K562 (cell line): ENCODE results near the gene MYO15A. TPM values are rescaled to one million over a fixed set of nuclear protein-coding genes. Genes with fewer than 3 reads are reported as not detected.

Source experiments
- CREB1 ChIP-seq, 2 experiments: sonication (generic) in 1 of 2; formaldehyde crosslinking in 1 of 2; IDR thresholded peaks; 2 replicates each; pipeline versions ENCODE4 v1.6.1 to v1.8.0; 2012 to 2022; ENCODE audit warnings: inconsistent platforms in 1 of 2, mild to moderate bottlenecking in 1 of 2, missing genetic modification reagents in 1 of 2, moderate library complexity in 1 of 2
- DACH1 ChIP-seq: fragments of 450-650 bp; IDR thresholded peaks from 2 replicates; pipeline ENCODE4 v1.6.1; 2018; ENCODE audit not compliant: partially characterized antibody
- GABPA ChIP-seq: fragments of 200-800 bp; sonication (Bioruptor generic); conservative IDR thresholded peaks from 2 replicates; pipeline ENCODE4 v1.6.1; 2016; ENCODE audit warnings: low read depth, missing genetic modification characterization, missing compliant biosample characterization
- GTF3C2 ChIP-seq: IDR thresholded peaks from 3 replicates; pipeline ENCODE4 v1.6.1; 2011; ENCODE audit warnings: borderline replicate concordance, mild to moderate bottlenecking, moderate library complexity; ENCODE audit not compliant: insufficient read length; ENCODE audit errors: extremely low read depth
- HNRNPUL1 ChIP-seq: fragments of 200-400 bp; formaldehyde crosslinking; IDR thresholded peaks from 2 replicates; pipeline ENCODE4 v1.6.1; 2017; ENCODE audit warnings: low read length
- MXD1 ChIP-seq: fragments of 250-450 bp; sonication (Bioruptor Pico); IDR thresholded peaks from 2 replicates; pipeline ENCODE4 v1.8.0; 2021; ENCODE audit warnings: borderline replicate concordance, mild to moderate bottlenecking, moderate library complexity; ENCODE audit not compliant: poor library complexity, severe bottlenecking
- NFIC ChIP-seq: fragments of 450-650 bp; IDR thresholded peaks from 2 replicates; pipeline ENCODE4 v1.6.1; 2017; ENCODE audit warnings: mild to moderate bottlenecking, inconsistent platforms
- RBM22 ChIP-seq: fragments of 200-400 bp; formaldehyde crosslinking; IDR thresholded peaks from 2 replicates; pipeline ENCODE4 v1.6.1; 2018; ENCODE audit warnings: low read length, low read depth; ENCODE audit not compliant: poor library complexity, severe bottlenecking
- ZFP36 ChIP-seq: fragments of 150-350 bp; IDR thresholded peaks from 2 replicates; pipeline ENCODE4 v1.6.1; 2018; ENCODE audit warnings: low read length, low read depth; ENCODE audit not compliant: partially characterized antibody
- ZNF695 ChIP-seq: fragments of 450-650 bp; formaldehyde crosslinking; IDR thresholded peaks from 2 replicates; pipeline ENCODE4 v1.4.0; 2020; ENCODE audit warnings: mild to moderate bottlenecking, moderate library complexity
- polyA plus RNA-seq, 8 experiments: library from polyadenylated mRNA; depleted of rRNA in 4 of 8; stranded (reverse) in 5 of 8; unstranded in 3 of 8; fragments of >200 nt; fragmentation: Nextera tagmentation in 2 of 8; fragmentation: Illumina TruSeq in 1 of 8; extraction: Ambion mirVana in 2 of 8; extraction: Trizol in 1 of 8; gene quantifications; 2 replicates each; pipeline versions ENCODE4 v1.2.1 to v1.2.3, GENCODE V29; 2011 to 2014; ENCODE audit warnings: inconsistent platforms in 1 of 8, missing spikeins in 1 of 8
- total RNA-seq, 7 experiments: library from RNA; depleted of rRNA in 6 of 7; stranded (reverse); fragments of >200 nt in 6 of 7; fragmentation: Illumina TruSeq in 2 of 7; extraction: Trizol in 2 of 7; gene quantifications; 2 replicates each; pipeline versions ENCODE4 v1.2.1 to v1.2.3, GENCODE V29; 2011 to 2021; ENCODE audit warnings: low replicate concordance in 1 of 7
- TF ChIP-seq, protein P1 (sequence below): fragments of 250-450 bp; sonication (Bioruptor Pico); IDR thresholded peaks from 2 replicates; pipeline ENCODE4 v1.4.0; 2020; ENCODE audit warnings: borderline replicate concordance

MYO15A gene
- total and polyA plus RNA-seq, 9 of the 15 experiments (the other 6 are each of a cell fraction or from before 2014, with no cell fraction given): 0.05 to 0.88 (median 0.14) TPM; not detected in 1

DNA sequence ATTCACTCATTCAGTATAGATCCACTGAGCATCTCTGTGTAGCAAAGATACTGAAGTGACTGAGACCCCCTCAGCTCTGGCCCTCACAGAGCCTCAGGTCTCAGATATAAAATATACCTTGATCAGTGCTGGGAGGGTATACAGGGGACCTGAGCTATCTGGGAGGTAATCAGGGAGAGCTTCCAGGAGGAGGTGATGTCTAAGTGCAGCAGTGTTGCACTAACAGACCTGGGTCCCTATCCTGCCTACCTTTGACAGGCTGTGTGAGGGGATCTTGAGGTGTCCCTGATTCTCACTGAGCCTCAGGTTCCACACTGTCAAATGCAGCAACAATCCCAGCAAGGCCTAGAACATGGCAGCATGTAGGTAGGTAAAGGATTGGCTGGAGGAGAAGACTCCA is 68.6 kb downstream of the MYO15A start (continued):
- TF ChIP-seq, protein P1, sequence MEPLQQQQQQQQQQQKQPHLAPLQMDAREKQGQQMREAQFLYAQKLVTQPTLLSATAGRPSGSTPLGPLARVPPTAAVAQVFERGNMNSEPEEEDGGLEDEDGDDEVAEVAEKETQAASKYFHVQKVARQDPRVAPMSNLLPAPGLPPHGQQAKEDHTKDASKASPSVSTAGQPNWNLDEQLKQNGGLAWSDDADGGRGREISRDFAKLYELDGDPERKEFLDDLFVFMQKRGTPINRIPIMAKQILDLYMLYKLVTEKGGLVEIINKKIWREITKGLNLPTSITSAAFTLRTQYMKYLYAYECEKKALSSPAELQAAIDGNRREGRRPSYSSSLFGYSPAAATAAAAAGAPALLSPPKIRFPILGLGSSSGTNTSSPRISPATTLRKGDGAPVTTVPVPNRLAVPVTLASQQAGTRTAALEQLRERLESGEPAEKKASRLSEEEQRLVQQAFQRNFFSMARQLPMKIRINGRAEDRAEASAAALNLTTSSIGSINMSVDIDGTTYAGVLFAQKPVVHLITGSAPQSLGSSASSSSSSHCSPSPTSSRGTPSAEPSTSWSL (CRISPR knock-in tag): no peak
- no peak for TF ChIP-seq DACH1
- TF ChIP-seq GTF3C2: peak; percentile 45
- no peak for TF ChIP-seq CREB1 (IDR thresholded peaks at IDR 0.05)
- TF ChIP-seq CREB1 (CRISPR knock-in tag; IDR thresholded peaks at IDR 0.05): no peak
- peak; percentile 98 for TF ChIP-seq ZFP36
- TF ChIP-seq NFIC: no peak
- no peak for TF ChIP-seq HNRNPUL1
- TF ChIP-seq ZNF695 (CRISPR knock-in tag): no peak
- TF ChIP-seq GABPA (tag): no peak
- no peak for TF ChIP-seq RBM22
- no peak for TF ChIP-seq MXD1
